Large intestine (tissue), 3 donors: ENCODE results near the gene SHC4. TPM values are rescaled to one million over a fixed set of nuclear protein-coding genes. Genes with fewer than 3 reads are reported as not detected.
"Not testable (repeated sequence)": the region's sequence is repeated elsewhere in the genome, so short reads cannot be mapped to it uniquely, and the experiment has no call there.

Source experiments
- DNase-seq, 2 donors: peaks; one replicate each; pipeline versions ENCODE4 v3.0.0 to v3.0.0-alpha.2; 2013
- H3K27ac ChIP-seq: one replicate; pipeline ENCODE4 v1.5.1; 2013; ENCODE audit warnings: low read length
- H3K27me3 ChIP-seq: 2 replicates; pipeline ENCODE4 v1.6.1; 2013; ENCODE audit warnings: low read length; ENCODE audit not compliant: control insufficient read depth, insufficient read depth
- H3K36me3 ChIP-seq: 2 replicates; pipeline ENCODE4 v1.6.1; 2013; ENCODE audit warnings: low read length; ENCODE audit not compliant: control insufficient read depth, insufficient read depth
- H3K4me1 ChIP-seq: one replicate; pipeline ENCODE4 v1.6.1; 2013; ENCODE audit warnings: low read length; ENCODE audit not compliant: control insufficient read depth, insufficient read depth
- H3K4me3 ChIP-seq: one replicate; pipeline ENCODE4 v1.5.1; 2013; ENCODE audit warnings: low read length
- H3K9me3 ChIP-seq: one replicate; pipeline ENCODE4 v1.6.1; 2013; ENCODE audit warnings: mild to moderate bottlenecking, low read depth, low read length, moderate library complexity; ENCODE audit not compliant: control insufficient read depth
- WGBS: methylation state at CpG from one replicate; pipeline ENCODE4 v1.1.5; 2013; ENCODE audit warnings: low lambda C conversion rate; ENCODE audit not compliant: insufficient coverage; 5-methylcytosine and 5-hydroxymethylcytosine counted together
- polyA plus RNA-seq: library from polyadenylated mRNA; unstranded; fragments of 120-200 nt; gene quantifications from one replicate; pipeline ENCODE4 v1.2.1, GENCODE V29; 2013

SHC4 gene
- polyA plus RNA-seq, 1 donor = 1.7 TPM

DNA sequence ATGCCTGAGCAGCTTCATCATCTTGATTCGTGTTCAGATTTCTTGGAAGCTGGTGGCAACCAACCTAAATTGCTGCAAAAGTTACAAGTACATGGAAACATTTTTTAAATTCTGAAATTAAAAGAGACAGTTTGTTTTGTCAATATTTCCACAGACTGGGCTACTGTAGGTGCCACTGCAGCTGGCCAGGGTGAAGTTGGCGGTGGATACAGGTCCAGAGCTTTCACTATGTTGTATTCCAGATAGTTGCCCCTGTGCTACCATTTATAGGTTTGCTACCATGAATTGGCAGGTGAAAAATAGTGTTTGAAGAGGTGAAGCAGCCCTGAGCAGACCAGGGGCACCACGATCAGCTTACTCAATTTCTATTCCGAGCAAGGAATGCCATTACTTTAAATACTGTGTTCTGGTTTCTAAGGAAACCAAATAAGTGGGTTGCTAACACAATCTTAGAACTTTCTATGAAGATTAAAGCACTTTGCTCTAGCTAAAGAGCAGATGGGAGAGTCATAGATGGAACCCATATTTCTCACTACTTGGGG lies 21.2 kb upstream of the SHC4 start:
- H3K27ac ChIP-seq = no peak overlapping the region
- no peaks in the 10 kb centered on the region for H3K36me3 ChIP-seq
- no peaks in the 10 kb centered on the region for H3K9me3 ChIP-seq
- H3K4me1 ChIP-seq = no peaks in the 10 kb centered on the region
- DNase-seq = no peak
- WGBS = no CpG with 5 or more reads among the region's 4 CpGs
- H3K4me3 ChIP-seq = no peak overlapping the region
- peaks cover 4% of the 10 kb centered on the region for H3K27me3 ChIP-seq

DNA sequence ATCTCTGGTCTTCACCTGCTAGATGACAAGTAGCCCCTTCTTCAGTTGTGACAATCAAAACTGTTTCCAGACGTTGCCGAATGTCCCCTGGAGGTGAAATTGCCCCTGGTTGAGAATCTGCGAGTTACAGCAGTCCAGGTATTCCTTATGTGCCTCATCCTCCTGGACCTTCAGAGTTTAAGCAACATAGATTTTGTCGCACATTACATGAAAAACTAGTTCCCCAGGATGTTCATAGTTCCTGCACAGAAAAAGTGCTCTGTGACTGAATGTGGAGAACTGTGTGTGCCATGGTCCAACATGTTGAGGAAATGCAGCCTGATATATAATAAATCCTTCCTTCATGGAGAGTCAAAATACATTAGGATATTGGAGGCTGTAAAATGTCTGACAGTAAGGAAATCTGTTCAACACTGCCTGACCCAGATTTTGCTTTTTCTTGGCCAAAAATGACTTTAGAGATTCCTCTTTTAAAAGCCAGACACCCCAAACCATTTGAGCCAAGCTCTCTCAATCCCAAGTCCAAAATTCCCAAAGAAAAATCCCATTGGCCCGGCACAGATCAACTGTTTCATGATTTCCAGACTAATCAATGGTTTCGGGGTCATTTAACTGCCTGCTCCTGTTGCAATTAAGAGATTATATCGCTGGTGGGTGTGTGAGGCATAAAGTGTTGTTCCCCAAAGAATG lies 20.4 kb upstream of the SHC4 start:
- no CpG with 5 or more reads among the region's 7 CpGs for WGBS
- no peak for DNase-seq
- Histone ChIP-seq H3K9me3 (no peaks in the 10 kb centered on the region), H3K4me1 (no peaks in the 10 kb centered on the region), H3K36me3 (no peaks in the 10 kb centered on the region), H3K4me3 (no peak overlapping the region), H3K27ac (no peak overlapping the region), H3K27me3 (peaks cover 4% of the 10 kb centered on the region)

DNA sequence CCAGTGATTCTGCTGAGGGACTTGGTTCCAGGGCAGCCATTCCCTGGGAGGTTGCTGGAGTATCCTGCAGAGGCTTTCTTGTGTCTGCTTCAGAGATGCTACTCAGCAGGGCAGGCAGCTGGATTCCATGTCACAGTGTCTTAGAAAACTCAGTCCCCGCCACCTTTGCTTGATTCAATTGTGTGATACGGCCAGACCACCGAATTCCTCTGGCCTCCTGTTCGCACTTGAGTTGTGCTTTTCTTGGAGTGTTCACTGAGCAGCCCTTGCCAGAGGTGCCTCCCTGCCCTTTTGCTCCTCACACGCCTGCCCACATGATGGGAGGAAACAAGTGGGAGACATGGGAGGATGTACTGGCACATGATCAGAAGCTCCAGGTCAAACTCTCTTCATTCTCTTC lies 19.6 kb upstream of the SHC4 start:
- Histone ChIP-seq H3K9me3 (no peaks in the 10 kb centered on the region), H3K4me3 (no peak overlapping the region), H3K27ac (no peak overlapping the region), H3K36me3 (no peaks in the 10 kb centered on the region), H3K27me3 (peaks cover 4% of the 10 kb centered on the region), H3K4me1 (no peaks in the 10 kb centered on the region)
- no peak for DNase-seq
- no CpG with 5 or more reads among the region's 5 CpGs for WGBS

DNA sequence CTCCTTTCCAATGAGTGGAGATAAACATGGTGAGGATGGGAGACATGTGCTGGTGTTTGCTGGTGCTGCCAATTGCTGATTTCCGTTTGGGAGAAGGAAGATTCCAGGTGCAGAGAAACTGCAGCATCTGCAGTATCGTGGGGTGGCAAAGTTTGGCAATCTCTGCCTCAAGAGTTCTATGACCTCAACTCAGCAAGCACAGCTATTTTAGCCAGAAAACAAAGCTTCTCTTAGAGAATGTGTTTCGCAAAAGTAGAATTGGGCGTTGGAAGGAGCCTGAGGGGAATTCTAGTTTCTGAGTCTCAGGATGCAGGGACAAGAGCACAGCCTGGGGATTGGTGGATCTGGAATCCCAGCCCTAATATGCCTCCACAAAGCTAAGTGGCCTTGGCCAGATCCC lies 18.2 kb upstream of the SHC4 start:
- WGBS = no CpG with 5 or more reads among the region's 4 CpGs
- DNase-seq = no peak
- H3K9me3 ChIP-seq = no peaks in the 10 kb centered on the region
- no peak overlapping the region for H3K27ac ChIP-seq
- no peaks in the 10 kb centered on the region for H3K4me1 ChIP-seq
- H3K27me3 ChIP-seq = peaks cover 4% of the 10 kb centered on the region
- H3K36me3 ChIP-seq = no peaks in the 10 kb centered on the region
- H3K4me3 ChIP-seq = no peak overlapping the region

DNA sequence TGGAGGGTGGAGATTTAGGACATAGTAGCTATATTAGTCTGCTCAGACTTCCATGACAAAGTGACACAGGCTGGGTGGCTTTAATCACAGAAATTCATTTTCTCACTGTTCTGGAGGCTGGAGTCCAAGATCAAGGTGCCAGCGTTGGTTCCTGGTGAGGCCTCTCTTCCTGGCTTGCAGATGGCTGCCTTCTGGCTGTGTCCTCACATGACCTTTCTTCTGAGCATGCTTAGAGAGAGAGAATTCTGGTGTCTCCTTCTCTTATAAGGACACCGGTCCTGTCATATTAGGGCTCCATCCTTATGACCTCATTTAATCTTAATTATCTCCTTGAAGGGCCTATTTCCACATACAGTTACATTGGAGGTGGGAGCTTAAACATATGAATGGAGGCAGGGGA lies 14.9 kb upstream of the SHC4 start:
- no CpG with 5 or more reads among the region's 2 CpGs for WGBS
- no peak overlapping the region for H3K4me3 ChIP-seq
- no peaks in the 10 kb centered on the region for H3K36me3 ChIP-seq
- no peak overlapping the region for H3K27ac ChIP-seq
- H3K4me1 ChIP-seq = no peaks in the 10 kb centered on the region
- DNase-seq = no peak
- peaks cover 4% of the 10 kb centered on the region for H3K27me3 ChIP-seq
- no peaks in the 10 kb centered on the region for H3K9me3 ChIP-seq

DNA sequence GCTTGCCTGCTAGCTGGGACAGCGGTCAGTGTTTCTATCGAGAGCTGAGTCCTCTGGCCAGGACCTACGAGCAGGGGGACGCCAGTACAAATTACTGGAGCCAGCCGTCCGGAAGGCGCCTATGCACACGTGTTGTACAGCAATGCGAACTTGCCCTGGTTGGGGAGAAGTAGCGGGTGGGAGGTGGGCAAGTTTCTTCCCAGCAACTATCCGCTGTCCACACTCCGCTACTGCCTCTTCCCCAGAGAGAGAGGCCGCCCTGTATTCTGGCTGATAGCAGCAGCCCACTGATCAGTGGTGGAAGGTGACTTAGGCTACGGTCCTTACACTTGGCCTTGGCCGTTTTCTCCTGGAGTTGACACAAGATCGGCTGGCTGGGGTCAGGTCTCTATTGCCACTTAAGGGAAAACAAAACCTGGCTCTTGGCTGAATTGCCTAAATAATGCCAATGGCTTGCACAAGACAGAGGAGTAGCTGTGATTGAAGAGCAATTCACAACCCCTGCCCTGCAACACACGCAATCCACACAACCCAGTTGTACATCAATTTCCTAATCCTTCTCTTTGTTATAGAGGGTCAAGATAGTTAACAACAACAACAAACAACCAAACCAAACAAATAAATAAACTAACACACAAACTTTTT lies 12.8 kb upstream of the SHC4 start:
- no peak for DNase-seq
- peak overlapping the region; percentile 60 for H3K4me3 ChIP-seq
- no peaks in the 10 kb centered on the region for H3K36me3 ChIP-seq
- peak overlapping the region; percentile 23 for H3K27ac ChIP-seq
- no peaks in the 10 kb centered on the region for H3K9me3 ChIP-seq
- WGBS = no CpG with 5 or more reads among the region's 17 CpGs
- H3K4me1 ChIP-seq = no peaks in the 10 kb centered on the region
- H3K27me3 ChIP-seq = no peaks in the 10 kb centered on the region

DNA sequence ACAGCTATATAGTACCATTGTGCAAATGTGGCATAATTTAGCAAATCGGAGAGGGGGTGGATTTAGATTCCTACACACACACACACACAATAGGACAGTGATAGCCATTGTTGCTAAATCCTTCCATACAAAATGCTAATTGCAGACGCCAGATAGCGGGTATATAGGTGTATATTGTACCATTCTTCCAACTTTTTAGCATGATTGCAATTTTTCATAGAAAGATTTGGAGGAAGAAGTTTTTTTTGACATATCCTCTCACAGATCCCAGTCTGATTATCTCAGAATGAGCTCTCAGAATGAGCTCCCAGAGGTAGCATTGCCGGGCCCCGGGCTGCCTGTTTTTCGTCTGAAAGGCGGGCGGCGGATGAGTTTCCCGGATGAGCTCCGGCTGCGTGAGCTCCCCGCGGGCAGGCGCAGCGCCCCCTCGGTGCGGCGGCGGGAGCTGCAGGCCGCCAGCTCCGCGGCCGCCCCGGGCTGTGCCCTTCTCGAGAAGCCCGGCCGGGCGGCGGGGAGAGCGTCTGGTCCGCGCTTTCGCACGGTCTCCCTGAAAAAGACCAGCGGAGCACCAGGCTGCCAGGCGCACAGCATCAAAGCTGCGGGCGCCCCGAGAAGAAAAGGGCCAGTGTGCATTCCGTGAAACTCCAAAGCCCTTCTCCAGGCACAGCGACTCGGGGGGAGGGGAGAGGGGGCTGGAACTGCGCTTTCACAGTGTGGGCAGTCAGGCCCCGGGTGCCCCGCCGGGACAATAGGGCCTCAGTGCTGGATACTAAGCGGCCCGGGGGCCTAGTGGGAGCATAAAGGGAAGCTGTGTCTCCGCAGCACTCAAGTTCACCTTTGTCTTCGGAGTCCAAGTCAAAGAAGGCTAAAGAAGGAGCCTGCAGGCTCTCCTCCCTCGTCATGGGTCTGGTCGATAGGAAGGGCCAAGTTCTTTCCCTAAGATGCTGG lies 12.0 kb upstream of the SHC4 start:
- no peaks in the 10 kb centered on the region for H3K9me3 ChIP-seq
- no CpG with 5 or more reads among the region's 53 CpGs for WGBS
- peak; percentile 75 to 81 for DNase-seq
- H3K27ac ChIP-seq = peak overlapping the region; percentile 23
- peak overlapping the region; percentile 60 for H3K4me3 ChIP-seq
- H3K36me3 ChIP-seq = no peaks in the 10 kb centered on the region
- H3K27me3 ChIP-seq = no peaks in the 10 kb centered on the region
- no peaks in the 10 kb centered on the region for H3K4me1 ChIP-seq

DNA sequence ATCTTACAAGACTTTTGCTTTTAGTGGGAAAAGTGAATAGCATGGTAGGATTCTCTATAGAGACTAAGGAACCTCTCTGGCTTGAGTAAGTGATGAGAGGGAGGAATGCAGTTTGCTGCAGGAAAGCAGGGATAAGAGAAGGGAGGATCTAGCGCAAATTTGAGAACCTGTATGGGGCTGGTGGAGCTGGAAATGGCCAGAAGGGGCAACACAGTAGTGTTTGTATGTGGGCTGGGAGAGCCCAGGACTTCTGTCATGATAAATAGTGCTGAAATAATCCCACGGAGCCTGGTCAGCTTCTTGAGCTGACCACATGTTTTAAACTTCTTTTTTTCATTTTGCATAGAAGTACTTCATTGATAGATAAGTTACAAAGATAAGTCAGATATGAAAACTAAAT lies 11.2 kb upstream of the SHC4 start:
- DNase-seq = no peak
- no peaks in the 10 kb centered on the region for H3K9me3 ChIP-seq
- no peak overlapping the region for H3K4me3 ChIP-seq
- H3K27me3 ChIP-seq = no peaks in the 10 kb centered on the region
- no peaks in the 10 kb centered on the region for H3K36me3 ChIP-seq
- no CpG with 5 or more reads among the region's 2 CpGs for WGBS
- no peaks in the 10 kb centered on the region for H3K4me1 ChIP-seq
- H3K27ac ChIP-seq = no peak overlapping the region

DNA sequence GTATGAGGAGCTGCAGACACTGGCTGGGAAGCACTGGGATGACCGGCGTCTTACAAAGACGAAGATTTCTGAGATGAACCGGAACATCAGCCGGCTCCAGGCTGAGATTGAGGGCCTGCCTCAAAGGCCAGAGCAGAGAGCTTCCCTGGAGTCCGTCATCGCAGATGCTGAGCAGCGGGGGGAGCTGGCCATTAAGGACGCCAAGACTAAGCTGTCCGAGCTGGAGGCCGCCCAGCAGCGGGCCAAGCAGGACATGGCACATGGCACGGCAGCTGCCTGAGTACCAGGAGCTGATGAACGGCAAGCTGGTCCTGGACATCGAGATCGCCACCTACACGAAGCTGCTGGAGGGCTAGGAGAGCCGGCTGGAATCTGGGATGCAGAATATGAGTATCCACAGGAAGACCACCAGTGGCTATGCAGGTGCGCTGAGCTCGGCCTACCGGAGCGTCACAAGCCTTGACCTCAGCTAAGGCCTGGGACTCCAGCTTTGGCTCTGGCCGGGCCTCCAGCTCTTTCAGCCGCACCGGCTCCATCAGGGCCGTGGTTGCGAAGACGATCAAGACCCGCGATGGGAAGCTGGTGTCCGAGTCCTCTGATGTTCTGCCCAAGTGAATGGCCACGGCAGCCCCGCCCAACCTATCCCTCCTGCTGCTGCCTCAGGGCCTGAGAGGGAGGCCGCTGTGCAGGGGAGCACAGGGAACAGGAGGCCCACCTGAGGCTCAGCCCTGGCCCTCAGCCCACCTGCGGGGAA lies 9.2 kb upstream of the SHC4 start:
- no CpG with 5 or more reads among the region's 35 CpGs for WGBS
- Histone ChIP-seq H3K4me1 (no peaks in the 10 kb centered on the region), H3K27ac (no peak overlapping the region), H3K27me3 (no peaks in the 10 kb centered on the region), H3K9me3 (no peaks in the 10 kb centered on the region), H3K36me3 (no peaks in the 10 kb centered on the region), H3K4me3 (no peak overlapping the region)
- no peak for DNase-seq

DNA sequence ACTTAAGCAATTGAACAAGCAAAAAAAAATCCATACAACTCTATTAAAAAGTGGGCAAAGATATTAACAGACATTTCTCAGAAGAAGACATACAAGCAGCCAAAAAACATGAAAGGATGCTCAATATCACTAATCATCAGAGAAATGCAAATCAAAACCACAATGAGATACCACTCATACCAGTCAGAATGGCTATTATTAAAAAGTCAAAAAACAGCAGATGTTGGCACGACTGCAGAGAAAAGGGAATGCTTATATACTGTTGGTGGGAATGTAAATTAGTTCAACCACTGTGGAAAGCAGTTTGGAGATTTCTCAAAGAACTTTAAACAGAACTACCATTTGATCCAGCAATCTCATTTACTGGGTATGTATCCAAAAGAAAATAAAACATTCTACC lies 7.2 kb upstream of the SHC4 start:
- H3K4me1 ChIP-seq, H3K27ac ChIP-seq, H3K4me3 ChIP-seq, H3K36me3 ChIP-seq, H3K9me3 ChIP-seq, DNase-seq, H3K27me3 ChIP-seq: not testable (repeated sequence)
- no CpG with 5 or more reads among the region's 1 CpG for WGBS
